Measurements from ENCODE around the gene COBL.

COBL gene

DNA sequence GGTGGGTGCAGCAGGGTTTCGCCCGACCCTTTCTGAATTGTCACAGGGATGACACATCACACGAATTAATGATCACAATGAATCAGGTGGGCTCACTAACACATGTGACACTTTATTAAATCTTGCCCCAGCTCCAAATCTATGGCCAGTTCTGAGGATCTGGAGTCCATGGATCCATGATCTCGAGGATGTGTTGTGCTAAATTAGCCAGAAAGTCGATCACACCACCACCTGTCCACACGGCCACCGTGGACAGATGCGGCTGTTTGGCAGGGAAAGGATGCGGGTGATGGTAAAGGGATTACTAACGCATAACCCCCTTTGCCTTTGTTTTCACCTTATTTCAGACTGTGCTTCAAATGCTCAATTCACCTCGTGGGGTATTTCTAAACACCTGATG is 96.4 kb downstream of the COBL start:
- TF ChIP-seq TEAD4 (IDR thresholded peaks at IDR 0.05) (no peak), EGR1 (IDR thresholded peaks at IDR 0.05) (no peak), NFIC (IDR thresholded peaks at IDR 0.05) (no peak), RAD21 (IDR thresholded peaks at IDR 0.05; ENCODE audit: low read depth) (no peak), TAF1 (IDR thresholded peaks at IDR 0.05; ENCODE audit: low read depth) (no peak), TCF12 (IDR thresholded peaks at IDR 0.05; ENCODE audit: low read depth) (no peak), FOXM1 (IDR thresholded peaks at IDR 0.05; ENCODE audit: borderline replicate concordance, low read depth) (no peak), CEBPB (IDR thresholded peaks at IDR 0.05) (no peak), CREB1 (IDR thresholded peaks at IDR 0.05; ENCODE audit: low read depth) (no peak), YY1 (IDR thresholded peaks at IDR 0.05; ENCODE audit: low read depth) (no peak), ZBTB7A (IDR thresholded peaks at IDR 0.05; ENCODE audit: low read depth) (no peak), EP300 (IDR thresholded peaks at IDR 0.05; ENCODE audit: borderline replicate concordance) (no peak)
- TF ChIP-seq, protein P1, sequence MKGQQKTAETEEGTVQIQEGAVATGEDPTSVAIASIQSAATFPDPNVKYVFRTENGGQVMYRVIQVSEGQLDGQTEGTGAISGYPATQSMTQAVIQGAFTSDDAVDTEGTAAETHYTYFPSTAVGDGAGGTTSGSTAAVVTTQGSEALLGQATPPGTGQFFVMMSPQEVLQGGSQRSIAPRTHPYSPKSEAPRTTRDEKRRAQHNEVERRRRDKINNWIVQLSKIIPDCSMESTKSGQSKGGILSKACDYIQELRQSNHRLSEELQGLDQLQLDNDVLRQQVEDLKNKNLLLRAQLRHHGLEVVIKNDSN (IDR thresholded peaks at IDR 0.05): no peak
- TF ChIP-seq, protein P2, sequence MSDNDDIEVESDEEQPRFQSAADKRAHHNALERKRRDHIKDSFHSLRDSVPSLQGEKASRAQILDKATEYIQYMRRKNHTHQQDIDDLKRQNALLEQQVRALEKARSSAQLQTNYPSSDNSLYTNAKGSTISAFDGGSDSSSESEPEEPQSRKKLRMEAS (IDR thresholded peaks at IDR 0.05): no peak
- TF ChIP-seq, protein P3, sequence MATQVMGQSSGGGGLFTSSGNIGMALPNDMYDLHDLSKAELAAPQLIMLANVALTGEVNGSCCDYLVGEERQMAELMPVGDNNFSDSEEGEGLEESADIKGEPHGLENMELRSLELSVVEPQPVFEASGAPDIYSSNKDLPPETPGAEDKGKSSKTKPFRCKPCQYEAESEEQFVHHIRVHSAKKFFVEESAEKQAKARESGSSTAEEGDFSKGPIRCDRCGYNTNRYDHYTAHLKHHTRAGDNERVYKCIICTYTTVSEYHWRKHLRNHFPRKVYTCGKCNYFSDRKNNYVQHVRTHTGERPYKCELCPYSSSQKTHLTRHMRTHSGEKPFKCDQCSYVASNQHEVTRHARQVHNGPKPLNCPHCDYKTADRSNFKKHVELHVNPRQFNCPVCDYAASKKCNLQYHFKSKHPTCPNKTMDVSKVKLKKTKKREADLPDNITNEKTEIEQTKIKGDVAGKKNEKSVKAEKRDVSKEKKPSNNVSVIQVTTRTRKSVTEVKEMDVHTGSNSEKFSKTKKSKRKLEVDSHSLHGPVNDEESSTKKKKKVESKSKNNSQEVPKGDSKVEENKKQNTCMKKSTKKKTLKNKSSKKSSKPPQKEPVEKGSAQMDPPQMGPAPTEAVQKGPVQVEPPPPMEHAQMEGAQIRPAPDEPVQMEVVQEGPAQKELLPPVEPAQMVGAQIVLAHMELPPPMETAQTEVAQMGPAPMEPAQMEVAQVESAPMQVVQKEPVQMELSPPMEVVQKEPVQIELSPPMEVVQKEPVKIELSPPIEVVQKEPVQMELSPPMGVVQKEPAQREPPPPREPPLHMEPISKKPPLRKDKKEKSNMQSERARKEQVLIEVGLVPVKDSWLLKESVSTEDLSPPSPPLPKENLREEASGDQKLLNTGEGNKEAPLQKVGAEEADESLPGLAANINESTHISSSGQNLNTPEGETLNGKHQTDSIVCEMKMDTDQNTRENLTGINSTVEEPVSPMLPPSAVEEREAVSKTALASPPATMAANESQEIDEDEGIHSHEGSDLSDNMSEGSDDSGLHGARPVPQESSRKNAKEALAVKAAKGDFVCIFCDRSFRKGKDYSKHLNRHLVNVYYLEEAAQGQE (IDR thresholded peaks at IDR 0.05; ENCODE audit: low read depth): no peak

DNA sequence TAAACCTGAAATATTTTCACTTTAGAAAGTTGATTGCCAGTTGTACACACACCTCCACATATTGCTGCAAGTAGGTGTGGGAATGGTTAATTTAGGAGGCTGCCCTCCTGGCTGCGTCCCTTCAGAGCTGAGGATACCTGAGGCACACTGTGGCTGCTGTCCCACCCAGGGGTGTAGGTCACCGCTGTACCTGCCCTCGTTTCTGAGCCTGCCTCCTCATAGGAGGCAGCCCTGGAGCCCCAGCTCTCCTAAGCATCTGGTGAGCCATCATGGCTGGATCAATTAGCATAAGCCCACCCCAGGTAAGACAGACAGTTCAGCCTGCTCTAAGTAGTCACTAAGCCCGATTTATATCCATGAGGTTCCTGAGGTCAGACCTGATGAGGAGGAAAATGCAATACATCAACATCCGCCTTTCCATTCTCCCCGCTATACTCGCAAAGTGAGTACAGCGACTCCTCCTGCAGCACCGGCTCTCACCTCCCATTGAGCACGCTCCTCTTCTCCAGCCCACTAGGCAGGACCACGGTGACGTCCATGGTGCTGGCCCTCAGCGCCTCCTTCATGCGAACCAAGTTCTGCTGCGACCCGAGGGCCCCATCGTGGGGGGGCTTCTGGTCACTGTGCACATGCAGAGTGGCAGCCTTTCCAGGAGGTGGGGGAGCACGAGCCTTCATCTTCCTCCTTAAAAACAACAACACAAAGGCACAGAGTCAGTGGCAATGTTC is 97.2 kb downstream of the COBL start:
- TF ChIP-seq EGR1 (IDR thresholded peaks at IDR 0.05): no peak
- no peak for TF ChIP-seq FOXM1 (IDR thresholded peaks at IDR 0.05; ENCODE audit: borderline replicate concordance, low read depth)
- TF ChIP-seq YY1 (IDR thresholded peaks at IDR 0.05; ENCODE audit: low read depth): no peak
- TF ChIP-seq EP300 (IDR thresholded peaks at IDR 0.05; ENCODE audit: borderline replicate concordance): no peak
- TF ChIP-seq, protein P2 (IDR thresholded peaks at IDR 0.05): no peak
- no peak for TF ChIP-seq NFIC (IDR thresholded peaks at IDR 0.05)
- TF ChIP-seq RAD21 (IDR thresholded peaks at IDR 0.05; ENCODE audit: low read depth): no peak

DNA sequence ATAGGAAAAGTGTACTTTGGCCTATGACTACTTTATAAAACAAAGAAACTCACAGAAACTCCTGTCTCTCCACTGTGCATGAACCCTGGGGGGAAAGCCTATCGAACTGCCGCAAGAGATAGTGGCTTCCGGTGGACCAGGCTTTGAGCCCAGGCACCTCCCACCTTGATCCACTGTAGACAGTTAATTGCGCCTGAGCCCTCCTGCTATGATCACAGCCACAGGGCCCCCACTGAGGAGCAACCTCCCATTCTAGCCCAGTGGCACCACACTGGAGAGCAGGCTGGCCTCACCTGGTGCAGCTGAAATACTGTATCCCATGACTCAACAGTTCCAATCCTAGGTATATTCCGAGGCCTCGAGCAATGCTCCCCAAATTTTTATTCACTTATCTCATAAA is 98.8 kb downstream of the COBL start:
- TF ChIP-seq TEAD4 (IDR thresholded peaks at IDR 0.05) (no peak), EGR1 (IDR thresholded peaks at IDR 0.05) (no peak)
- TF ChIP-seq, protein P2 (IDR thresholded peaks at IDR 0.05): no peak

DNA sequence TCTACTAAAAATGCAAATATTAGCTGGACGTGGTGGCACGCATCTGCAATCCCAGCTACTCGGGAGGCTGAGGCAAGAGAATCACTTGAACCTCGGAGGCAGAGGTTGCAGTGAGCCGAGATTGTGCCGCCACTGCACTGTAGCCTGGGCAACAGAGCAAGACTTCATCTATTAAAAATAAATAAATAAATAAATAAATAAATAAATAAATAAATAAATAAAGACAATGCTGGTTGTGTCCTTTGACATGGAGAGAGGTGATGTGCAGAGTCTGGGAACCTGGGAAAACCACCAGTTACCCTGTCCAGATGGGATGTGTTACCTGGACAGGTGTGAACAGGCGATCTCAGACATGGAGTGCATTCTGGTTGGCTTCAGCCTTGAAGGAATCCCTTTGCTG is 102.5 kb downstream of the COBL start:
- TF ChIP-seq, protein P3 (IDR thresholded peaks at IDR 0.05; ENCODE audit: low read depth): no peak
- no peak for TF ChIP-seq CEBPB (IDR thresholded peaks at IDR 0.05)
- TF ChIP-seq EP300 (IDR thresholded peaks at IDR 0.05; ENCODE audit: borderline replicate concordance): no peak
- TF ChIP-seq RAD21 (IDR thresholded peaks at IDR 0.05; ENCODE audit: low read depth): no peak
- TF ChIP-seq EGR1 (IDR thresholded peaks at IDR 0.05): no peak
- TF ChIP-seq TEAD4 (IDR thresholded peaks at IDR 0.05): no peak
- no peak for TF ChIP-seq TCF12 (IDR thresholded peaks at IDR 0.05; ENCODE audit: low read depth)
- TF ChIP-seq FOXM1 (IDR thresholded peaks at IDR 0.05; ENCODE audit: borderline replicate concordance, low read depth): no peak
- TF ChIP-seq YY1 (IDR thresholded peaks at IDR 0.05; ENCODE audit: low read depth): no peak
- TF ChIP-seq, protein P1 (IDR thresholded peaks at IDR 0.05): no peak
- TF ChIP-seq CREB1 (IDR thresholded peaks at IDR 0.05; ENCODE audit: low read depth): no peak
- TF ChIP-seq TAF1 (IDR thresholded peaks at IDR 0.05; ENCODE audit: low read depth): no peak
- TF ChIP-seq ZBTB7A (IDR thresholded peaks at IDR 0.05; ENCODE audit: low read depth): no peak
- TF ChIP-seq, protein P2 (IDR thresholded peaks at IDR 0.05): no peak
- TF ChIP-seq NFIC (IDR thresholded peaks at IDR 0.05): no peak

DNA sequence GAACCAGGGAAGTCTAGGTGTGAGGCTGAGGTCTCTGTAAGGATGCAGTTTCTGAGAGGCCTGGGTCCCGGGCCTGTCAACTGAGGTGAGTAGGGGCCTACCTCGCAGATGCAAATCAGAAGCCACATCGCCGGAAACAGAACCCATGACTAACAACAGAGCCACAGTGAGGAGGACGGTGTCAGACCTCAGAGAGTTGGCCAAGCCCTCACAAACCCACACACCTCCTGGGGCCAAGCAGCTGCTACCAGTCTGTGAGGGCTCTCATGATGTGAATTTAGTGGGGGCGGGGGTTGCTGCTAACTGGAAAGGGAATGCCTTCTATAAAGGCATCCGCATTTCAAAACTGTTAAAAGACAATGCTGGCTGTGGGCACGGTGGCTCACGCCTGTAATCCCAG is 103.0 kb downstream of the COBL start:
- TF ChIP-seq TAF1 (IDR thresholded peaks at IDR 0.05; ENCODE audit: low read depth) (no peak), YY1 (IDR thresholded peaks at IDR 0.05; ENCODE audit: low read depth) (no peak), ZBTB7A (IDR thresholded peaks at IDR 0.05; ENCODE audit: low read depth) (no peak), FOXM1 (IDR thresholded peaks at IDR 0.05; ENCODE audit: borderline replicate concordance, low read depth) (no peak), CREB1 (IDR thresholded peaks at IDR 0.05; ENCODE audit: low read depth) (no peak), CEBPB (IDR thresholded peaks at IDR 0.05) (no peak), EGR1 (IDR thresholded peaks at IDR 0.05) (no peak), NFIC (IDR thresholded peaks at IDR 0.05) (no peak), RAD21 (IDR thresholded peaks at IDR 0.05; ENCODE audit: low read depth) (no peak), TCF12 (IDR thresholded peaks at IDR 0.05; ENCODE audit: low read depth) (no peak), TEAD4 (IDR thresholded peaks at IDR 0.05) (no peak), EP300 (IDR thresholded peaks at IDR 0.05; ENCODE audit: borderline replicate concordance) (no peak)
- TF ChIP-seq, protein P2 (IDR thresholded peaks at IDR 0.05): no peak
- TF ChIP-seq, protein P3 (IDR thresholded peaks at IDR 0.05; ENCODE audit: low read depth): no peak
- TF ChIP-seq, protein P1 (IDR thresholded peaks at IDR 0.05): no peak
